NCI-H446 (cell line): Measurements from ENCODE around the gene TNNI2.

Experiments used
- DNase-seq, 2 experiments: peaks; one replicate each; lab custom pipeline; 2025; lab: John Stamatoyannopoulos, UW

TNNI2 gene

DNA sequence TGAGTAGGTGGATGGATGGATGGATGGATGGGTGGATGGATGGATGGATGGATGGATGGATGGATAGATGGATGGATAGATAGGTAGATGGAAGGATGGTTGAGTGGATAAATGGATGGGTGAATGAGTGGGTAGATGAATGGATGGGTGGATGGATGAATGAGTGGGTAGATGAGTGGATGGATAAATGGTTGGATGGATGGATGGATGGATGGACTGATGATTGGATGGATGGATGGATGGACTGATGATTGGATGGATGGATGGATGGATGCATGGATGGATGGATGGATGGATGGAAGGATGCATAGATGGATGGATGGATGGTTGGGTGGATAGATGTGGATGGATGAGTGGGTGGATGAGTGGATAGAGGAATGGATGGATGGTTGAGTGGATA is 17.2 kb upstream of the TNNI2 start:
- DNase-seq: no peak

DNA sequence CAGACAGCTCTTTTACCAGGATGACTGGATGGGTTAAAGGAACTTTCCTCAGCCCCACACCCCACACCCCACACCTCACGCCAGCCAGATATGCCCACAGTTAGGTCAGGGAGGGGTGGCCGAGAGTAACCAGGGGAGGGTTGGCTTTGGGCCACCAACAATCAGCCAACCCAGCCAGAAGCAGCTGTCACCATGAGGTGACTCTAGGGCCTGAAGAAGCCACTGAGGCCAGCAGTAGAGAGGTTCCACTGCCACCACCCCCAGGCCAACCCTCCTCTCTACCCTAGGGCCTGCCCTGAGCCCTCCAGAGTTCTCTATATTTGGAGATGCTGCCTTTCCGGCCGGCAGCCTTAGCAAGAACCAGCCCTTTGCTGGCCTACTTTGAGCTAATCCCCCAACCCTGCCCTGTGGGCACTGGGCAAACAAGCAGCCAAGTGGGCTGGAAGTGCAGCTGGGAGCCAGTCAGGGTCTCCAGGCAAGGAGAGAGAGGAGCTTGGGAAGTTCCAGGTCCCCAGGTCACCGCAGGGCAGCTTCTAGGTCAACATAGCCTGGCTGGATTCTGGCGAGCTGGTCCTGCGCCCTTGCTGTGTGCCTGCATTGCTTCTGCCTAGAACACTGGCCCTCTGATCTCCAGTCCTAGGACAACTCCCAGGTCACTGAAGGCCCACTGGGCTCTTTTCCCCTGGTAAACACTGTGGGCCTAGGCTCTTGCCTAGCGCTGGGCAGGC is 16.0 kb upstream of the TNNI2 start:
- DNase-seq: no peak

DNA sequence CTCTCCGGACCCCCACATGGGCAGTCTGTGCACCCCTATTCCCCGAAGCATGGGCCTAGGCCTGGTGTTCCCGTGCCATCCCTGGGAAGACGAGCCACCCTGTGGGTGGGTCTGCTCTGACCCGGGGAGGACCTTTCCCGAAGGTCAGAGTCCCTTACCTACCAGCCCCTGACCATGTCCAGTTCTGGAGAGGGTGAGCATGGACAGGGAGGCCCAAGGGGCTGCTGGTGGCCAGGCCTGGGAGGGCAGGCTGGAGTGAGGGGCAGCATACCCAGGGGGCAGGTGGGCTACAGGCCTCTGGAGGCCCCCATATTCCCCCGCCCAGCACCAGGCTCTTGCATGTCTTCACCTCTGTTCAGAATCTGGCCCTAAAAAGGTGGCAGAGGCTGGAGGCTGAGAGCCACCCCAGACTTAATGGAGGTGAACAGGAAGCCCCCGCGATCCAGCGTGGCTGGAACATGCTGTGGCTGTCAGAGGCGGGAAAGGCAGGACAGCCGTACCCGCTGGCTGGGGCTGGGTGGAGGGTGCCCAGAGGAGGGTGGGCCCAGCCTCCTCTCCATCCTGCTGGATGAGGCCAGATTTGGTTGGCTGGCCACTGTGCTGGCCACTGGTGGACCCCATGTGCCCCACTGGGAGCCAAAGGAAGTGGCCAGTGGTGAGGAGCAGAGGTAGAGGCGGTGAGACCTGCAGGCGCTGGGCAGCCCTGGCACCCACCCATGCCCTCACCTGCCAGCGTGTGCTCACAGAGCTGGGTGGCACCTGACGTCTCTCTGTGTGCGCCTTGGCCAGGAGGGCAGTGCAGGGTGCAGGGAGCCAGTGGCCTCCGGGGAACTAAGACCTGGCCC is 15.2 kb upstream of the TNNI2 start:
- DNase-seq: no peak

DNA sequence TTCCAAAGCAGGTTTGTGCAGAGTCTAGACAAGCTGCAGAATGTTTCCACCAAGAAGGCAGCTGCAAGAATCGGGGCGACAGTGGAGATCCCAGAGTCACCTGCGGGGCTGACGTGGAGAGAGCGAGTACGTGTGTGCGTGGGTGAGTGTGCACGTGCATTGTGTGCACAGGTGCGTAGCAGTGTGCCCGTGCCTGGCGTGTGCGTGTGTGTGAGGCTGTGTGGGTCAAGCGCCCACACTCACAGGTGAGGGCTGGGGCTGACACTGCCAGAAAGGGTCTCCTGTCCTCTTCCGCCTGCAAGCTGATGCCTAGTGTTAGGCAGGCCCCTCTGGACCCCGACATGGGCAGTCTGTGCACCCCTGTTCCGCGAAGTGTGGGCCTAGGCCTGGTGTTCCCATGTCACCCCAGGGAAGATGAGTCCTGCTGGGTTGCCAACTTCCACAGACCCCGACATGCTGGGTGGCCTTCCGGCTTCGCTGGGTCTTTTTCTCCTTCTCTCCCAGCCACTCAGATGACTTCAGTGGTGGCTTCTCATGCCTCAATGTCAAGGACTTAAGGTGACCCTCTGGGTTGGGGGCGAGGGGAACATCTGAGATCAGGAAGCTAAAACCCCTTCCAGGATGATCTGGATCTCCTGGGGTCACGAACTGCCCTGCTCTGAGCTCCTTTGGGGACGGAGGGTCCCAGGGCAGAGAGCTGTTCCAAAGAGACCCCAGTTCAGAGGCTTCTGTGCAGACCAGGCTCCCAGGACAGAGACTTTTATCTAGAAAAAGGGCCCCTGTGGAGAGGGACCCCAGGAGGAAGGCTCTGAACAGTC is 14.4 kb upstream of the TNNI2 start:
- DNase-seq: no peak

DNA sequence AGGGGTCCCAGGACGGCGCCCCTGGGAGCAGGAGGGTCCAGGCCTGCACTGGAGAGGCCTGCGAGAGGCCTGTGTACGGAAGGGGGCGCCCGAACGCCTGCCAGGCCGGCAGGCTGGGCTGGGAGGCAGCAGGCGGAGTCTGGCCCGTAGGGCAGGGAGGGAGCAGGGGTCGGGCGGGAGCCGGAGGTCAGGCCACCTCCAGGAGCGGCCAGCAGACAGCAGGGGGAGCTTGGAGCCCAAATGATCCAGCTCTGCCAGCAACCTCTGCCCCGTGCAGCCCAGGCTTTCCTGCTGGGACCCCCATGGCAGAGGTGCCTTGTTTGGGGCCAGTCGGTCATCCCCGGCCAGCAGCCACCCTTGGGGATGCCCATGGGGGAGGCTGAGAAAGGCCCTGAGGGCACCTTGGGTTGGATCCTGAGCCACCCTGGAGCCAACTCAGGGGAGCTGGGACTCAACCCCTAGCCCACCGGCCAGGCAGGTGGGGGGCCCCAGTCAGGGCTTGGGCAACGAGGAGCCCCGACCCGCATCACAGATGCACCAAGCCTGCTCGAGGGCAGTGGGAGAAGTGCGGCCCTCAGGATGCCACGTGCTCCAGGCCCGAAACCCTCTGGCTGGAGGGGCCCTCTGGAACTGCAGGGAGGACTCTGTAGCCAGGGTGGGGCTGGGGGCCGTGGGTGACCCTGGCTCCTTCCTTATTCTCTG is 13.6 kb upstream of the TNNI2 start:
- no peak for DNase-seq

DNA sequence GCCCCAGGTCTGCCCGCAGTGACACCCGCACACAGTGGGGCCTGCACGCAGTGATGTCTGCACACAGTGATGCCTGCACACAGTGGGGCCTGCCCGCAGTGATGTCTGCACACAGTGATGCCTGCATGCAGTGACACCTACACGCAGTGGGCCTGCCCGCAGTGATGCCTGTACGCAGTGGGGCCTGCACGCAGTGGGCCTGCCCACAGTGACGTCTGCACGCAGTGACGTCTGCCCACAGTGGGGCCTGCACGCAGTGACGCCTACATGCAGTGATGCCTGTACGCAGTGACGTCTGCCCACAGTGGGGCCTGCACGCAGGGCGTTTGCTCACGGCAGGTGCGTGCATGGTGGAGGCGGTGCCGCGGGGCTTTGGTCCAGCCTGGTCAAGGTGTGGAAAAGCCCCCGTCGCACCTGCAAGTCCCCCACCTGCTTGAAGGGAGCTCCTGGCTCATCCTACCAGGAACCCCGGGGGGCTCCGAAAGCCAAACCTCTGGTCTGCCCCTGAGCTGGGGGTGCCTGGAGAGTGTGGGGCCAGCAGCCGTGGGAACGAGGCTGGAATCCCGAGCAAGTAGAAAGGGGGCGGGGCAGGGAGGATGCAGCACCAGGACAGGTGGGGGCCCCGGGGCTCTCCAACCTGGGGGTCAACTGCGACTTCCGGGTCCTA is 12.9 kb upstream of the TNNI2 start:
- no peak for DNase-seq

DNA sequence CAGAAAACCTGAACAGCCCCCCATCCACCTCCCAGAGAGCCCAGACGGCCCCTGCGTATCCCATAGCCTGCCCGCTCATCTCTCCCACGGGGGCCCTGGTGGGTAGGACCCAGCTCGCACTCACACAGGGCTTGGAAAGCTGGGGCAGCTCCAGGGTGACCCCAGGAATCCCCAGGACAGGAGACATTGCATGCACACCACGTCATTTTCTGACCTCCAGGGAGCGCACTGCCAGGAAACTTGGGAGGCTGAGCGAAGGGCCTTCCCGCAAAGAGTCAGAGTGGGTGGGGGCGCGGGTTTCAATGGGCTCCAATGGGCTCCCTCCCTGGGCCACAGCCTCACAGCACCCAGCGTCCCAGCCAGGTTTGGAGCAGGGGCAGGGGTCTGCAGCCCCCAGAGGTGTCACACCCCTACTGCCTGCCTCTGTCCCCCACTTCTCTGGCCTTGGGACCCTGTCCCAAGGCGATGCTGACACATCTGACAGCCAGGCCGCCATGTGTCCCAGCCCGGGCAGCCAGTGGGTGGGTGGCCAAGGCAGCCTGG is 12.2 kb upstream of the TNNI2 start:
- DNase-seq: no peak

DNA sequence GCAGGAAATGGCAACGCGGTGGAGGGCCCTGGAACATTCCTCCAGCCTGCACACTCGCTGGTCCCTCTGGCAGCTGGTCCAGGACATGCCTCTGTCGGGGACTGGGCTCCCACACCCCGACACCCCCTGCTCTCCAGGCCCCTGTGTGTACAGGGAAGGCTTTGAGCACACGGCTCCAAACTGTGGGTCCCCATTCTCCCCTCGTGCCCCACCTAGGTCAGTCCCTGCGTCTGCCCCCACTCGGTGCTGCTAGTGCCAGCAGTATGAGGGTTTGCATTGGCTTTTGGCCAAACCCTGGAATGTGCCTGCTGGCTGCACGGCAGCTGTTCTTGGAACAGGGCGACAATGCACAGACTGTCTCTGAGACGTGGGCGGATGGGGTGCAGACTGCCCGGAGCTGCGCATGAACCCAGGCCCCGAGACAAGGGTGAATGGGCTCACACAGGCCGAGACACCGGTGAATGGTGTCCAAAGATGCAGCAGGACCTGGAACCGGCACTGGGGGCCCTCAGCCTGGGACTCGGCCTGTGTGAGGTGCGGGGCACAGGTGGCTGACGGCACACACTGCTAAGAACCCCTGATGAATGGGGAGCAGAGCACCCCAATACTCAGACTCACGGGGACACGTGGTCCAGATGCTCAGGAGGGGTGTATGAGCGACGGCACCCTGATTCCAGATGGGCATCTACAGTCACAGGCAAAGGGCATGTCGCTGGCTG is 11.5 kb upstream of the TNNI2 start:
- peak in 1 of 2 experiments; percentile 71 for DNase-seq

DNA sequence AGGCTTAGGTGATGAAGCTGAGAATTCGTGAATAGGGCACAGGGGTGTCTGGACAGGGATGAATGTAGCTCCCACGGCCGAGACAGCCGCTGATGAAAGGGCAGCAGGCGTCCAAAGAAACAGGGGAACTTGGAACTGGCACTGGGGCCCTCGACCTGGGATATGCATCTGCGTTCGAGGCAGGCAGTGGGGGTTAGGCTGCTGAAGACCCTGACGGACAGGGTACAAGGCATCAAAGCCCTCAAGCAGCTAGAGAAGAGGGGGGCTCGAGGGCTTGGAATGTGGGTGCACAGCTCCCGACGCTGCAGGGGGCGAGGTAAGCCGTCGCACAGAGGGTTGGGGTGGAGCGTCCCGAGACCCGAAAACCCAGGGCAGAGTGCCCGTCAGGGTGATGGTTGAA is 10.8 kb upstream of the TNNI2 start:
- no peak for DNase-seq

DNA sequence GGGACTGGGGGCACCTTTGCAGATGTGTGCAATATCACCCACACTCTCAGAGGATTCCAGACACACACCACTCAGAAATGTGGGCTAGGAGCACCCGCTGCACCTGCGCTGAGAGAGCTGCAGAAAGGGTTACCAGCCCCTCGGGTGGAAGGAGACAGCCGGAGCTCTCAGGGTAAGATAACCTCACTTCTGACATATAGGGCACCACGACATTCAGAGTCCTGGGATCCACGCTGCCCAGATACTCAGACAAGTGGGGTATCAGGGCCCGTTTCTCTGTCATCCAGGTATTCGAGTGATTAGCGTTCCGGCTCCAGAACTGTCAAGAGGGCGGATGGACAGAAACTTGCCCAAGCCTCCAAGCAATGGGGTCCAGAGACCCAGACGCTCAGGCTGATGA is 10.2 kb upstream of the TNNI2 start:
- DNase-seq: no peak

DNA sequence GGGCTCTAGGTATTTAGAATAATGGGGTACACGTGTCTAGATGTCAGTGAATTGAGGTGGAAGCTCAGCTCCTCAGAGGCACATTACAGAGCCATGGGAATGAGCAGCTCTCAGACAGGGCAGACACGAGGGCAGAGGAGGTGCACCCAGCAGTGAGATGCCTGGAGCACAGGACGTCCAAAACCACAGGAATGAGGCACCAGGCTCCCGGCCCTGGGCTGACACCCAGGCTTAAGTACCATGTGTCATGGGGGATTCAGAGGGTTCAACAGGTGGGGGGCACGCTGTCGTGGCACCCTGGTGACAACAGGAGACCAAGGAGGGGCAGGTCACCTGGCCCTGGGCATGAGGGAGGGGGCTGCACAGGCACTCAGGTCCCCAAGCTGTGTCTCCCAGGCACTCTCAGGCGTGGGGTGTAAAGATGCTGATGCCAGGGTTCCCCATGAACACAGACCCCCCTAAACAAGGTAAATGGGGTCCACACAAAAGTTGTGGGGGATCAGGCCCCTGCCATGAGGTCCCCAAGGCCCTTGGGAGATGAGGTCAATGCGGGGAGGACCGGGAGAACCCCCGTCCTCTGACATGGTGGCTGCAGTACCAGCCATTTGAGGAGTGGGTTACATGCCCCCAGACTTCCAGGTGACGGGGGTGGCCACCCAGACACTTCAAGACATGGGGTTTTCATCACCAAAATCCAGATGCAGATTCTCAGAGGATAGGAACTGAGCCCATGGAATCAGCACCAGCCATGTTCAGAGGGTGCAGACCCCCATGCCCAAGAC is 9.6 kb upstream of the TNNI2 start:
- DNase-seq: no peak

DNA sequence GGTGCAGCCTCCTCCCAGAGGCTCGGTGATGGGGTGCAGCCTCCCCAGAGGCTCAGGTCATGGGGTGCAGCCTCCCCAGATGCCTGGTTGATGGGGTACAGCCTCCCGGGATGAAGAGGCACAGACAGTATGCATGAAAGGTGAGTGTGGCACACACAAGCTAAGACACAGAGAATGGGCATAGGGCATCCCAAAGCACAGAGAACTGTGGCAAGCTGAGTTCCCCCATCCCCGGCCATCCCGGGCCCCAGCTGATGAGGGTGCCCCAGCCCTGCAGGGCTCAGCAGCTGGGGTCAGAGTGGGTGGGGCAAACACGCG is 8.8 kb upstream of the TNNI2 start:
- DNase-seq: no peak

DNA sequence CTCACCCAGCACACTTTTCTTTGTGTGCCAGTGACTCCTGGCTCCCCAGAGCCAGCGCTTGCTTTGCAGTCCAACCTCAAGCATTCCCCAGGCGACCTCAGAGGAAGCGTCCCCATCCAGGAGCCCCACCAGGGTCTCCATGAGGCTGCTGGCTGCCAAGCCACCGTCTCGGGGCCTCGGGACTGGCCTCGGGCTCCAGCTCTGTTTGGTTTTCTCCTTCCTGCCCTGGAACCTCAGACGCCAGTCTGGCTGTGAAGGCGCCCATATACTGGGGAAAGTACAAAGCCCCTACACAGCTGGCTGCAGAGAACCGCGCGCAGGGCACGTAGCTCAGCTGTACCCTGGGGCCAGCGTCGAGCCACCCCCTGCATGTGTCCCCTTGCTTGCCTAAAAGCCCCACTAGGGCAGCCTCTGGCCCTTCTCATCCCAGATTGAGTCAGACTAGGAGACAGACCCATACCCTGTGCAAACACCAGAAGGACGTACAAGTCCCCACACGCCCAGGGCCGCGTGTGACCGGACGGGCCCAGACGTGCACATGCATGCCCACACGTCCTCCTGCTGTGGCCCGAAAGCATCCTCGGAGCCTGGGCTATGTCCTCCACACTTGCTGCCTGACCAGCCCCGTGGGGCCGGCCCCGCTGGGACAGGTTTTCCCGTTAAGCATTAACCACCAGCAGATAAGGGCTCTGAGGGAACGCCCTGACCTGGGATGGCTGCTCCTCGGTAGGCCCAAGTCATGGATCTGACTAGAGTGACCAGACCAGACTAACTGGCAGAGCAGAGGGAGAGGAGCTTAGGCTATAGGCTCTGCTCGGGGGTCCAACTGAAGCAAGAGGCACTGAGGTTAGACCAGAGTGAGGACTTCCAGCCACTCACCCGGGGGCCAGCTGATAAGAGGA is 8.2 kb upstream of the TNNI2 start:
- no peak for DNase-seq

DNA sequence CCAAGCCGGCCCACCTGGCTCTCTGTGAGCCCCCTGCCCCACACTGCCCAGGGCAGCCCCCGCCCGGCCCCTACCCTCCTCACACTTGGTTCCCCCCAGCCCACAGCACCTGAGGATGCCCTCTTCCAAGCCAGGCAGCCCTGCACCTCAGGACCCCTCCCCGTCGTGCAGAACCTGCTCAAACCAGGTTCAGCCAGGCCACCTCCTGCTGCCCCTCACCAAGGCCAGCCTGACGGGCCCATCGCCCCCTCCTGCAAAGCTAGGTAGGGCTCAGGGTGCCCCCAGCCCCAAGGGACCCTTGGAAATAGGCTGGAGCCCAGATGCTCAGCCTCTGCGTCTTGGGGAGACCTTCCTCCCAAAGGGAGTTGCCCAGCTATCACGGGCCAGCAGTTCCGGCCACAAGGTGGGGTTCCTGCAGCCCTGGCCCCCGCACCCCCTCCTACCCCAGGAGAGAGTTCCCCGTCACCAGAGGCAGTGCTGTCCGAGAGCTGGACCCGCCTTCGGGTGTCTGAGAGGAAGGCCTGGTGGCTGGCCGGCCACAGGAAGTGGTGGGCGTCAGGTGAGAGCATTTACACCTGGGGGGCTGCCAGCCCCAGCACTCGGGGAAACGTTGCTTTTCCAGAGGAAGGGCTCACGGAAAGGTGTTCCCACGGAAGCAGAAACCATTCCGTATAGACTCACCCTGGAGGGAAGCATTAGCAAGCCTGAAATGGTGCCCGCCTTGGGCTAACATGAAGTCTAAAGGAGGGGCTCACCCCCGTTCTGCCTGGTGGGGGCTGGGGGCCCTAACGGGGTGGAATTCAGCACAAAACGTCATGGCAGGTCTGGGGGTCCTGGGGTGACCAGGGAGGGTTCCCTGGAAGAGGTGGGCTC is 7.2 kb upstream of the TNNI2 start:
- DNase-seq: no peak

DNA sequence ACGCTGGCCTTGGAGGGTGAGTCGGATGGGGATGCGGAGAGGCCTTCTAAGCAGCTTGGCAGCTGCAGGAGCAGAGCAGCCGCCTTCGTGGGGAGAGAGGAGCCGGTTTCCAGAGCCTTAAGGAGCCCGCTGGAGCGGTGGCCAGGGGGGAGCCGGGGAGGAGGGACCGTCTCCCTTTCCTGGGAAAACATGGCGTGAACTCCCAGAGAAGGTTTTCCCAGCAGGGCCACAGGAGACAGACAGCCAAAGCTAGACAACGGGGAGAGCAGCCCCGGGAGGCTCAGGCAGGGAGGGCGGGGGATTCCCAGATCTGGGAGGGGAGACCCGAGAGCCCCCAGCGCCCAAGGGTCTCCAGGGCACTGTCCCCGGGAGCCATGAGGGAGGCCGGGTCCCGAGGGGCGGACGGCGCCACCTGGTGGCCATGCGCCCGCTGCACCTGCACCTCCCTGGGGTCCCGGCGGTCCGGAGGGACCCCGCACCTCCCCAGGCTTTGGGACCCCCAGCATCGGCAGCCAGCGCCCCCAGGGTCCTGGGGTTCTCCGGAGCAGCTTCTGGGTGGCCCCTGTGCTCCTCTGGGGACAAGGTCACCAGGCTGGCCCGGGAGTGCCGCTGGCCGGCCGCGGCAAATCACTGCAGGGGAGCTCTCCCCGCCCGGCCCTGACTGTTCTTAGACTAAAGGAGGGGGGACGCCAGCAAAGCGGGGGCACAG is 6.4 kb upstream of the TNNI2 start:
- DNase-seq: peak in 1 of 2 experiments; percentile 26

DNA sequence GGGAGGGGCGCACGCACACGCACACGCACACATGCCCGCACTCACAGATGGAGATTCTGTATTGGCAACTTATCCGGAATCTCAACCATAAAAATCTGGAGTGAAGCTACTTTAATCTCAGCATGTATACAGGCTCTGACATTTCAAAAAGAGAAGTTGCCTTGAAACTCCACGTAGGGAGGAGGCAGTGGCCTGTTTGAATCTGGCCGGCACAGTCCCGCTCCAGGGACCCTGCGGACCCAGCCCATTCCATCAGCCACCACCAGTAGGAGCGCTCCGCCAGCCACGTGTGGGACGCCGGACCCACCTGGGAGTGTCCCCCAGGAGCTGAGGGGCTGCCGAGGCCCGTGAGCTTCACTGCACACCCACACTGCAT is 5.9 kb upstream of the TNNI2 start:
- DNase-seq: no peak

DNA sequence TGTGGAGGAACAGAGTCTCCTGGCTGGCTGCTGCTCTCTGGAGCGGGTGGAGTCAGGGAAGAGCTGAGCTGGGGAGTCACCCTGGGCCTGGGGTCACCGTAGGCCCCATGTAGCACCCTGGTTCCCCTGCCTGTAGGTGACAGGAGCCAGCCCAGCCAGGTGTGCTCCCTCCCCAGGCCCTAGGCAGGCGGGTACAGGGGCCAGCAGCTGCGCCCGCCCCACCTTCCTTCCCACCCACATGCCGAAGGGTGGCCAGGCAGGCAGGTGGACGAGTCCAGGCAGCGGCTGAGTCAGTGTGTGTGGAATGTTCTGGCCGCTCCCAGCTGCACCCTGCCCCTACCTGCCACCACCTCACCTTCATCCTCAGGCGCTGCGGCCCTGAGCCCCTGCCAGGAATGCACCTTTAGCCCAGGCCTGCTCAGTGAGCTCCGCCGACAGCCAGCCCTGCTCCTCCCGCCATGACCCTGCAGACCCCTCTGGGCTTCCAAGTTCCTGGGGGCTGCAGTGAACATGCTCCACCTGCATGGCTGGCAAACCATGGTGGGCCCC is 4.6 kb upstream of the TNNI2 start:
- DNase-seq: no peak
